CD4-positive, alpha-beta T cell treated with Interleukin-12 subunit alpha and Interleukin-12 subunit beta, for 1 hour (primary cell): ENCODE results near the gene TPP2.
A peak's percentile ranks its signal among the peaks of the same experiment; 100 is the strongest.

Experiments used
- DNase-seq: peaks from one replicate; pipeline ENCODE4 v3.0.0-alpha.2; 2020

The TPP2 gene

GRCh38 chr13:102597029-102597961, 509 bp downstream of the TPP2 start:
- DNase-seq, result peak; percentile 26

- no peak for DNase-seq
Observed at GRCh38 chr13:102598061-102598460, 1.3 kb downstream of the TPP2 start.

- DNase-seq, result peak; percentile 40
Observed at GRCh38 chr13:102599426-102600012, 2.7 kb downstream of the TPP2 start.

- DNase-seq, result no peak
Observed at GRCh38 chr13:102606537-102607309, 9.9 kb downstream of the TPP2 start.

- no peak for DNase-seq
Observed at GRCh38 chr13:102608974-102609373, 12.2 kb downstream of the TPP2 start.

GRCh38 chr13:102609696-102610095, 12.9 kb downstream of the TPP2 start:
- no peak for DNase-seq

GRCh38 chr13:102610296-102610895, 13.6 kb downstream of the TPP2 start:
- no peak for DNase-seq

GRCh38 chr13:102617697-102618350, 21.0 kb downstream of the TPP2 start:
- no peak for DNase-seq

GRCh38 chr13:102620516-102620915, 23.7 kb downstream of the TPP2 start:
- DNase-seq, result no peak

- DNase-seq, result no peak
Observed at GRCh38 chr13:102626928-102627327, 30.1 kb downstream of the TPP2 start.

GRCh38 chr13:102628559-102628958, 31.8 kb downstream of the TPP2 start:
- no peak for DNase-seq

GRCh38 chr13:102631198-102631597, 34.4 kb downstream of the TPP2 start:
- no peak for DNase-seq

- no peak for DNase-seq
Observed at GRCh38 chr13:102638741-102639140, 42.0 kb downstream of the TPP2 start.

- no peak for DNase-seq
Observed at GRCh38 chr13:102642029-102642428, 45.2 kb downstream of the TPP2 start.

- no peak for DNase-seq
Observed at GRCh38 chr13:102642475-102642874, 45.7 kb downstream of the TPP2 start.

- DNase-seq, result no peak
Observed at GRCh38 chr13:102643656-102644055, 46.9 kb downstream of the TPP2 start.

GRCh38 chr13:102645701-102646100, 48.9 kb downstream of the TPP2 start:
- no peak for DNase-seq

GRCh38 chr13:102648046-102648445, 51.3 kb downstream of the TPP2 start:
- no peak for DNase-seq

- no peak for DNase-seq
Observed at GRCh38 chr13:102650444-102650843, 53.7 kb downstream of the TPP2 start.

GRCh38 chr13:102651392-102651791, 54.6 kb downstream of the TPP2 start:
- DNase-seq, result no peak

GRCh38 chr13:102651892-102652291, 55.1 kb downstream of the TPP2 start:
- no peak for DNase-seq

GRCh38 chr13:102654756-102655155, 58.0 kb downstream of the TPP2 start:
- no peak for DNase-seq

- peak; percentile 10 for DNase-seq
Observed at GRCh38 chr13:102657630-102658029, 60.8 kb downstream of the TPP2 start.
